Gastrocnemius medialis (tissue), 4 donors: ENCODE measurements around the gene VAMP3. TPM values are rescaled to one million over a fixed set of nuclear protein-coding genes. Genes with fewer than 3 reads are reported as not detected.

Source experiments
- ATAC-seq, 2 donors: fragments of 150-250 bp; one replicate each; pipeline ENCODE4 v1.9.1; 2016
- DNase-seq, 2 donors: peaks; one replicate each; pipeline ENCODE4 v3.0.0-alpha.2; 2019
- H3K27ac ChIP-seq, 4 donors: fragments of 200-600 bp; sonication (generic); 1 replicate in 1 of 4; 2 replicates in 3 of 4; pipeline ENCODE4 v1.5.1; 2016 to 2018; ENCODE audit warnings: mild to moderate bottlenecking in 2 of 4, moderate library complexity in 1 of 4
- H3K27me3 ChIP-seq, 3 donors: fragments of 200-600 bp; sonication (generic) in 2 of 3; 1 replicate in 1 of 3; 2 replicates in 2 of 3; pipeline versions ENCODE4 v1.5.1 to v1.6.0; 2016 to 2019; ENCODE audit warnings: mild to moderate bottlenecking in 1 of 3, moderate library complexity in 1 of 3
- H3K36me3 ChIP-seq, 2 donors: fragments of 200-600 bp; sonication (generic) in 1 of 2; one replicate each; pipeline ENCODE4 v1.5.1; 2017 to 2018
- H3K4me1 ChIP-seq, 2 donors: fragments of 200-600 bp; sonication (generic) in 1 of 2; one replicate each; pipeline ENCODE4 v1.5.1; 2016 to 2017; ENCODE audit warnings: mild to moderate bottlenecking in 2 of 2
- H3K4me3 ChIP-seq, 4 donors: fragments of 200-600 bp; sonication (generic) in 3 of 4; 1 replicate in 1 of 4; 2 replicates in 3 of 4; pipeline ENCODE4 v1.5.1; 2016 to 2019; ENCODE audit warnings: mild to moderate bottlenecking in 2 of 4
- H3K9me3 ChIP-seq, 3 donors: fragments of 200-600 bp; sonication (generic) in 2 of 3; 1 replicate in 1 of 3; 2 replicates in 2 of 3; pipeline ENCODE4 v1.5.1; 2016 to 2019
- POLR2A ChIP-seq, 2 donors: fragments of 450-650 bp; IDR thresholded peaks; one replicate each; pipeline ENCODE4 v1.6.1; 2017; ENCODE audit warnings: antibody characterized with exemption in 2 of 2, mild to moderate bottlenecking in 2 of 2, moderate library complexity in 2 of 2
- in situ Hi-C, 4 donors: fragments of 200-750 bp; cut with MboI; loops; one replicate each; pipeline versions ENCODE4 v1.15.0 to v1.8.0; 2017; ENCODE audit warnings: low sequenced_read_pairs in 4 of 4
- intact Hi-C: fragments of 100-400 bp; cut with DNase I; formaldehyde crosslinking; loops from one replicate; pipeline ENCODE4 v1.15.1; 2023; ENCODE audit warnings: low total_unique reads
- total RNA-seq, 4 donors: library from RNA; depleted of rRNA; stranded (reverse); fragments of >200 nt; gene quantifications; one replicate each; pipeline versions ENCODE4 v1.1.0 to v1.2.3, GENCODE V29; 2016
- TF ChIP-seq, protein P1 (sequence below), 5 experiments: fragments of 450-650 bp in 3 of 5; fragments of 200-600 bp in 2 of 5; sonication (generic) in 2 of 5; IDR thresholded peaks in 4 of 5; conservative IDR thresholded peaks in 1 of 5; 1 replicate in 4 of 5; 2 replicates in 1 of 5; pipeline ENCODE4 v1.5.1; 2016 to 2019; ENCODE audit warnings: antibody characterized with exemption in 5 of 5, mild to moderate bottlenecking in 3 of 5, moderate library complexity in 3 of 5

VAMP3 gene, protein sequence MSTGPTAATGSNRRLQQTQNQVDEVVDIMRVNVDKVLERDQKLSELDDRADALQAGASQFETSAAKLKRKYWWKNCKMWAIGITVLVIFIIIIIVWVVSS
- 10 to 100 TPM; 63.7 to 71.2 (median 69.7) TPM for total RNA-seq

DNA sequence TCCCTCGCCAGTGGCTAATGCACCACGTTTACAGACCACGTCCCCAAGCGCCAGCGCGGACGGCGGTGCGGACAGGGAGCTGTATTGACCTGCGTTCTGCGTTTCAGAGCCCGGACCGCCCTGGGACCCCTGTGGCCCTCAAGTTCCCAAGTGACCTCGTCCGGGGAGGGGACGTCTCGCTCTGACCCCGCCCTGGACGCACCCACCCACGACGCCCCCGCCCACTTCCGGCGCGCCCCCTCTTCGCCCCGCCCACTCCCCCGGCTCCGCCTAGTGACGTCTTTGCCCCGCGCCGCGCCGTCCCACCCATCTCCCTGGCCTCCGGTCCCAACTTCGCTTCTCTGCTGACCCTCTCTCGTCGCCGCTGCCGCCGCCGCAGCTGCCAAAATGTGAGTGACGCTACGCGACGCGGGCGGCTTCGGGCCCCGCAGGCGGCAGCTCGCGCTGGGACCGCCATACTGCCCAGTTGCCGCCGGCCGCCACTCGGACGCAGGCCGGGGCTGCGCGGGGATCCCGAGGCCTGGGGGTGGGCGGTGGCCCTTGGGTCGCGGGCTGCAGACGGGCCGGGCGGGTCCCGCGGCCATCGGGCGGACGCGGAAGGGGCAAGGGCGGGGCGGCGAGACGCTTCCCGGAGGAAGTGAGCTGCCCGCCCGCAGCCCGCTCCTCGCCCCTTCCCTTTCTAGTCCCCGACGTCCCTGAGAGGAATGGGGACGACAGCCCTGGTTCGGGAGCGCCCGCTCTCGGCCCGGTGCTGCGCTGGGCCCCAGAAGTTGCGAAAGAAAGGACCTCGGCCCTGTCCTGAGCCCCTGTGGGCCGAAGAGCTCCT lies at the start of gene VAMP3:
TSS of gene VAMP3 (plus strand) at position 300 of the 826 bp plus-strand sequence. CDS start at position 388, 88 bp downstream.
- in situ Hi-C loops (no loop called here), intact Hi-C loops (loop anchor here (1.0 to 10.0 kb wide), 2 partner anchors 13 to 1066 kb away; partner anchors contain the start of genes DNAJC11 and PER3)
- H3K4me1 ChIP-seq, result peaks cover 6 to 11% of the 10 kb centered on the region in 2 donors
- H3K27me3 ChIP-seq, result no peaks in the 10 kb centered on the region
- ATAC-seq, result peak; percentile 92 to 94
- peak; percentile 86 for DNase-seq
- peak within 1 kb of the TSS; percentile 75 to 96 (median 84) for H3K4me3 ChIP-seq
- H3K27ac ChIP-seq, result peak within 1 kb of the TSS; percentile 84 to 97 (median 97)
- TF ChIP-seq, protein P1, sequence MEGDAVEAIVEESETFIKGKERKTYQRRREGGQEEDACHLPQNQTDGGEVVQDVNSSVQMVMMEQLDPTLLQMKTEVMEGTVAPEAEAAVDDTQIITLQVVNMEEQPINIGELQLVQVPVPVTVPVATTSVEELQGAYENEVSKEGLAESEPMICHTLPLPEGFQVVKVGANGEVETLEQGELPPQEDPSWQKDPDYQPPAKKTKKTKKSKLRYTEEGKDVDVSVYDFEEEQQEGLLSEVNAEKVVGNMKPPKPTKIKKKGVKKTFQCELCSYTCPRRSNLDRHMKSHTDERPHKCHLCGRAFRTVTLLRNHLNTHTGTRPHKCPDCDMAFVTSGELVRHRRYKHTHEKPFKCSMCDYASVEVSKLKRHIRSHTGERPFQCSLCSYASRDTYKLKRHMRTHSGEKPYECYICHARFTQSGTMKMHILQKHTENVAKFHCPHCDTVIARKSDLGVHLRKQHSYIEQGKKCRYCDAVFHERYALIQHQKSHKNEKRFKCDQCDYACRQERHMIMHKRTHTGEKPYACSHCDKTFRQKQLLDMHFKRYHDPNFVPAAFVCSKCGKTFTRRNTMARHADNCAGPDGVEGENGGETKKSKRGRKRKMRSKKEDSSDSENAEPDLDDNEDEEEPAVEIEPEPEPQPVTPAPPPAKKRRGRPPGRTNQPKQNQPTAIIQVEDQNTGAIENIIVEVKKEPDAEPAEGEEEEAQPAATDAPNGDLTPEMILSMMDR (IDR thresholded peaks at IDR 0.05 in 4 of 5, conservative IDR thresholded peaks at IDR 0.05 in 1 of 5), result no peak
- TF ChIP-seq POLR2A (IDR thresholded peaks at IDR 0.05), result peak; percentile 72 to 81
- H3K36me3 ChIP-seq, result peaks cover 0 to 7% of the 10 kb centered on the region in 2 donors
- no peaks in the 10 kb centered on the region for H3K9me3 ChIP-seq

DNA sequence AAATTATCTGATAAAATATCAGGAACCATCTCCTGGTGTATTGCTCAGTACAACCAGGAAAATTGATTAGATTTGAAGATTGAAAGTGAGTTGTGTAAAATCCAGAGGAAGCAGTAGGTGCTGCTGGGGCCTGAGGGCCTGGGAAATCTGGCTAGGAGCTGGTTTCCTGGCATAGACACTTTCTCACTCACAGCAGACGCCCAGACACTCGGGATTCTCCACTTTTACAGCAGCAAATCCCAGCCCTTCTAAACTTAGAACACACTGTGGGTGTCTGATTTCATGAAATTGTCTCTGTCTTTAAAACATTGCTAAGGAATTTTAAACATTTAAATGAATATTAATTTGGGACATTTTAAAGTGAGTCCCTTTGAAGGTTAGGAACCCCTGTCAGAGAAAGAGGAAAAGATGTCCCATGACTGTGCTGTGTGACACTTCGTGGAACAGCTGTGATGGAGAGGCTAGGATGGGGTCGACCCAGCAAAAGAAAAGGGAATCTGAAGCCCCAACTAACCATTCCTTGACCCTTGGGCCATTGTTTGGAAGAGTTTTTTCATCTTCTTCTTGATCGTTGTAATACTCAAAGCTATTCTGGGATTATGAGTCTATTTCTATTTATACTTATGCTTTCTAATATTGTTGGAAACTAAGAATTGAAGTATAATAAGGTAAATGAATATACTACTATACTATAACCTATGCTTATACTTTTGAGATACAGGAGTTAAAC lies 49.0 kb upstream of the VAMP3 start:
- peaks cover 39 to 40% of the 10 kb centered on the region in 2 donors for H3K4me1 ChIP-seq
- H3K9me3 ChIP-seq, result no peaks in the 10 kb centered on the region
- H3K36me3 ChIP-seq, result no peaks in the 10 kb centered on the region
- no peak overlapping the region for H3K4me3 ChIP-seq
- intact Hi-C loops, result no loop called here
- in situ Hi-C loops, result no loop called here
- TF ChIP-seq, protein P1 (IDR thresholded peaks at IDR 0.05 in 4 of 5, conservative IDR thresholded peaks at IDR 0.05 in 1 of 5), result no peak
- TF ChIP-seq POLR2A (IDR thresholded peaks at IDR 0.05), result no peak
- DNase-seq (no peak), ATAC-seq (peak; percentile 72 to 79)
- peak overlapping the region; percentile 65 to 88 (median 70) for H3K27ac ChIP-seq
- H3K27me3 ChIP-seq, result no peaks in the 10 kb centered on the region

DNA sequence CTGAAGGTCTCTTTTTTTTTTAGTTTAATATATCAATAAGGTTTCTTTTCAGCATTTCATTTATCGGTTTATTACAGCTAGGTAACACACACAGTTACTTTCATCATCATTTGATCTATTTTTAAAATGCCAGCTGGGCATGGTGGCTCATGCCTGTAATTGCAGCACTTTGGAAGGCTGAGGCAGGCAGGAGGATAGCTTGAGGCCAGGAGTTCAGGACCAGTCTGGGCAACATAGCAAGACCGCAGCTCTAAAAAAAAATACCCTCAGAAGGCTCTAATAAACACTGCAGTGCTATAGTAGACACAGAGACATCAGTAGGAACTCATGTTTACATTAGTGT lies 48.5 kb upstream of the VAMP3 start:
- no peak overlapping the region for H3K4me3 ChIP-seq
- intact Hi-C loops (no loop called here), in situ Hi-C loops (no loop called here)
- H3K9me3 ChIP-seq, result no peaks in the 10 kb centered on the region
- TF ChIP-seq POLR2A (IDR thresholded peaks at IDR 0.05), result no peak
- TF ChIP-seq, protein P1 (IDR thresholded peaks at IDR 0.05 in 4 of 5, conservative IDR thresholded peaks at IDR 0.05 in 1 of 5), result peak in 1 of 5 experiments; percentile 6
- DNase-seq, result peak; percentile 34 to 49
- H3K27ac ChIP-seq, result peak overlapping the region; percentile 65 to 88 (median 70)
- peak; percentile 92 to 93 for ATAC-seq
- H3K36me3 ChIP-seq, result no peaks in the 10 kb centered on the region
- H3K4me1 ChIP-seq, result peaks cover 39 to 40% of the 10 kb centered on the region in 2 donors
- H3K27me3 ChIP-seq, result no peaks in the 10 kb centered on the region

DNA sequence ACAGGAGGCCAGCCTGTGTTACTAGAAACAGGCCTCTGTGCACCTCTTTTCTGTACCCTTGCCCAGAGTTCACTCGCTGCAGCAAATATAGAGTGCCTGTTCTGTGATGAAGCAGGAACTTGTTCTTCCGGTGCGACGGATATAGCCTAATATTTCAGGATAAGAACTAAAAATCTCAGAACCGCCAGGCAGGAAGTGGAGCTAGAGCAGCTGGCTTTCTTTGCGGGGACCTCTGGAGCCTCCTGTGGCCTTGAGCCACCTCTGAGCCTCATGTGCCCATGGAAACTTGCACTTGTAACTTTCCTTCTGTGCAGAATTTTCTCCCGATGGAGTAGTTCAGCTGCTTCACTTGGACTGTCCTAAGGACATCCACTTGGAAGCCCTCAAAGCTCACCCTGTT lies 44.5 kb upstream of the VAMP3 start:
- no peaks in the 10 kb centered on the region for H3K9me3 ChIP-seq
- intact Hi-C loops, result no loop called here
- H3K4me1 ChIP-seq, result peaks cover 13 to 21% of the 10 kb centered on the region in 2 donors
- ATAC-seq, result no peak
- no peak overlapping the region for H3K4me3 ChIP-seq
- in situ Hi-C loops, result no loop called here
- TF ChIP-seq, protein P1 (IDR thresholded peaks at IDR 0.05 in 4 of 5, conservative IDR thresholded peaks at IDR 0.05 in 1 of 5), result no peak
- TF ChIP-seq POLR2A (IDR thresholded peaks at IDR 0.05), result no peak
- no peaks in the 10 kb centered on the region for H3K36me3 ChIP-seq
- no peaks in the 10 kb centered on the region for H3K27me3 ChIP-seq
- no peak for DNase-seq
- H3K27ac ChIP-seq, result no peak overlapping the region
